CD4-positive, alpha-beta T cell treated with Interleukin-17A for 1 hour (primary cell): ENCODE measurements around the gene NRTN.

Source experiments
- DNase-seq: peaks from one replicate; pipeline ENCODE4 v3.0.0-alpha.2; 2020

Gene NRTN

GRCh38 chr19:5790559-5791520 lies 14.0 kb upstream of the NRTN start, which contains the start of gene DUS3L:
Gene DUS3L, minus strand, starts transcription at chr19:5791163. Its CDS starts 22 bp downstream, at chr19:5791141.
- DNase-seq: peak; percentile 97

- no peak for DNase-seq
Observed at GRCh38 chr19:5792224-5792623, 12.6 kb upstream of the NRTN start.

GRCh38 chr19:5793188-5793587 lies 11.7 kb upstream of the NRTN start:
- no peak for DNase-seq

DNA sequence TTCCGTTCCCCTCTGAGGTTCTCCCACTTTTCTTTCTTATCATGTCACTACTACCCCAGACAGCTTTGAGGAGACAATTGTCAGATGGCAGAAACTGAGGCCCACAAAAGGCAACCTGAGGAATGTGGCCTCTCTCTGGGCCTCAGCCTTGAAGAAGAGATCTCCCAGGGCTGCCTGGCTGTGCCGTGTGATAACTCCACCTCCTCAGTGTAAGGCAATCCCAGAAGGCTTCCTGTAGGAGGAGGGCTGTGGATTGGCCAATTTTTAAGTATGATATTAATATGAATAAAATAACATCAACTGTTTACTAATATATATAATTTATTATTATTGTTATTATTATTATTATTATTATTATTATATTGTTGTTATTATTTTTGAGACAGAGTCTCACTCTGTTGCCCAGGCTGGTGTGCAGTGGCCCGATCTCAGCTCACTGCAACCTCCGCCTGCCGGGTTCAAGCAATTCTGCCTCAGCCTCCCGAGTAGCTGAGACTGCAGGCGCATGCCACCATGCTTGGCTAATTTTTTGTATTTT lies 9.4 kb upstream of the NRTN start:
- no peak for DNase-seq

GRCh38 chr19:5798244-5798643 lies 6.6 kb upstream of the NRTN start:
- no peak for DNase-seq

- no peak for DNase-seq
Observed at GRCh38 chr19:5799247-5800241, 5.3 kb upstream of the NRTN start.

DNA sequence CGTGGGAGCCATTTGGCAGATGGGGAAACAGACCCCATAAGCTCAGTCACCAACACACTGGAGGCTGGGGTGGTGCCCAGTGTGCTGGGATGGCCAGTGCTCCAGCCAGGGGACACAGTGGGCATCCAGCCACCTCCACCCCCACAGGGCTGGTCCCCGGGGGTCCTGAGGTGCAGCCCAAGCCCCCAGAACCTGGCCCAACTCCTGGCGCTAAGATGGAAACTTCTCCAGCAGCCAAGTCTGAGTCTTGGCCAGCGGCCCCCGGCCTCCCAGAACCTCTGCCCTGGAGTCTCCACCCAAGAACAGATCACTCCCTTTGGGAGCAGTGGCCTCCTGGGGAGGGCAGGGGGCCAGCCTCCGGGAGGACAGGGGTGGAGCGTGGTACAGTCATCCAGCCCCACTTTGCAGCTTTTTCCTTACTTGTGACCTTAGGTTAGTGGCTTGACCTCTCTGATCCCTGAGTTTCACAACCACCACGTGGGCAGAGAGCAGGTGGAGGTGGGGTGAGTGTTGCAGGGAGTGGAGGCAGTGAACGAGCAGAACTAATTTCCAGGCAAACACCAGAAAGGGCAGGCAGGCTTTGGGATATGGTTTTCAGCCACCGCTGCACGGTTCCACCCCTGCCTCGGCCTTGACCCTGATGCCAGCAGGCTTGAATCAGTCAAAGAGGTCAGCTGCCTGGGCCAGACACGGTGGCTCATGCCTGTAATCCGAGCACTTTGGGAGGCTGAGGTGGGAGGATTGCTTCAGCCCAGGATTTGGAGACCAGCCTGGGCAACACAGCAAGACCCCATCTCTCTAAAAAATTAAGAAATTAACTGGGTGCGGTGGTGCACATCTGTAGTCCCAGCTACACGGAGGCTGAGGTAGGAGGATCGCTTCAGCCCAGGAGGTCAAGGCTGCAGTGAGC lies 4.3 kb upstream of the NRTN start:
- DNase-seq: no peak

DNA sequence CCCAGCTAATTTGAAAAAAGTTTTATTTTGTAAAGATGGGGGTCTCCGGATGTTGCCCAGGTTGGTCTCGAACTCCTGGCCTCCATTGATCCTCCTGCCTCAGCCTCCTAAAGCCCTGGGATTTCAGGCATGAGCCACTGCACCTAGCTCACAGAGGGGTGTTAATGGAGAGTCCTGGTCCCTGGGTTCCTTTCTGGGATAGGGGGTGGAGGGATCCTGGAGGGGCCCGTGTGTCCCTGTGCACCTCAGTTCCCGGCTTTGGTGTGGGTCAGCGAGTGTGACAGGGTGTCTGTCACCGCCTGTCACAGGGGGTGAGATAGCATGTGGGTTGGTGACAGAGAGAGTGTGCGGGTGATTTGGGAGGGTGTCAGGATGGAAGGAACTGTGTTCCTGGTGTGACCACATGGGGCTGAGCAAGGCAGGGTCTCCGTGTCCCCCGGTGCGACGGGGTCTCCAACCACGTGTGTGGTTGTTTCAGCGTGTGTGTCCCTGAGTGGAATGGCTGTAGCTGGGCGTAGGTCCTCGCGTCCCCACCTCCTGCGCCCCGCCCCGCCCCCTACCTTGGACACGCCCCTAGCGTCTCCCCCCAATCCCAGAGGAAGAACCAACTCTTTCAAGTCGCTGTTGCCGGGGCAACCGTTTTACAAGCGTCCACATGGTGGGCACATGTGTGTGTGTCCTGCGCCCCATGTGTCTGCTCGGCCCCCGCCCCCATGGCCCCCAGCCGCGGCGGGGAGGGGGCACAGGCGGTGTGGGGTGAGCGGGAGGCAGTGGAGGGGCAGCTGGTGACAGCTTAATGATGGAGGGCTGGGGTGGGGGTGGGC lies 2.9 kb upstream of the NRTN start:
- DNase-seq: no peak

DNA sequence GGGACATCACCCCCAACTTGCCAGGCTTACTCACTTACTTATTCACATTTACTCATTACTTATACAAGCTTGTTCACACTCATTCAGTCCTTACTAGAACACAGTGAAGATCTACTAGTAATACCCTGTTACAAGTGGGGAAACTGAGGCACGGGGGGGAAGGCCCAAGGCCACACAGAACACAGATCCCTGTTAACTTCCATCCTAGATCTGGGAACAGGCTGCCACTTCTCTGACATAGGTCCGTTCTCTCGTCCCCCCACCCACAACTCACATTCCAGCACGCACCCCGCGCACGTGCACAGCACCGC lies 1.5 kb upstream of the NRTN start:
- no peak for DNase-seq

- DNase-seq: peak; percentile 93
Observed at GRCh38 chr19:5803752-5804515, 933 bp upstream of the NRTN start.

DNA sequence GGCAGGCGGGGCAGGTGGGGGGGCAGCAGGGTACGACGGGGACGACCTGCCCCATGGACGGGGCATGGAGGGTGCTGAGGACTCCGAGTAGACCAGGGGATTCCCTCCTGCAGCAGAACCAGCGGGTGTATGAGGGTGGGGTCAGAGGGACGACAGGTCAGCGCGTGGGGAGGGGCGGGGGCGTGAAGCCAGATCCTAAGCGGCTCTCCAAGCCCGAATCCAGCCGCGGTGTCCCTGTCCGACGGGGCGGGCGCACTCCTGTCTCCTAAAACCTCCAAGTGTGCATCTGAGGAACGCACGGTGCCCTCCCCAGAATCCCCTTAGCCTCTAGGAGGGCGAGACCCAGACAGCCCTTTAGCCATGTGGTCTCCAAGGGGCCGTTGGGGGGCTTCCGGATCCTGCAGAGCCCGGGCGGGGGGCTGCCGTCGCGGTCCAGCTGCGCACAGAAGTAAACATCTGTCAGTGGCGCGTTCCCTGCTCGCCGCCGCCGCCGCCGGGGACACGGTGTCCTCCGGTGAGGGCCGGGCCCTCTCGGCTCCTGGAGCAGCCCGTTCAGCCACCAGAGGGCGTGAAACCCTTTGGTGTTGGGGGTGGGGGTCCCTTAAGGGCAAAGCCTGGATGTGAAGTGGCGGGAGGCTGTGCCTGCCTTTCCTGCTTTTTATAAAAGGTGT lies 730 bp downstream of the NRTN start:
- DNase-seq: peak; percentile 65

DNA sequence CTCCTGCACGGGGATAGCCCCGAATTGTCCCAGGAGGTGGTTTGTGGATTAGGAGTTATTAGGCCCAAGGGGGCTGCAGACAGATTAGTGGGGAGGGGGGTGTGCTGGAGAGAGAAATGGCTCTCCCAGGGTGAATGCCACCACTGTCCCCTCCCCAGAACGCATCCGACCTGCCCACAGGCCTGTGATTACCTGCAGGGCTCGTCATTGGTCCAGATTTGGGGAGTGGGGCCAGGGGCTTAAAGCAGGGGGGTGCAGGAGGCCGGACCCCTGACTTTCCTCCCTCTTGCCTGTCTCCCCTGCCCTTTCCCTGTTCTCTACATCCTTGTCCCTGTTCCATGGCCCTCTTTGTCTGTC lies 1.2 kb downstream of the NRTN start:
- no peak for DNase-seq

DNA sequence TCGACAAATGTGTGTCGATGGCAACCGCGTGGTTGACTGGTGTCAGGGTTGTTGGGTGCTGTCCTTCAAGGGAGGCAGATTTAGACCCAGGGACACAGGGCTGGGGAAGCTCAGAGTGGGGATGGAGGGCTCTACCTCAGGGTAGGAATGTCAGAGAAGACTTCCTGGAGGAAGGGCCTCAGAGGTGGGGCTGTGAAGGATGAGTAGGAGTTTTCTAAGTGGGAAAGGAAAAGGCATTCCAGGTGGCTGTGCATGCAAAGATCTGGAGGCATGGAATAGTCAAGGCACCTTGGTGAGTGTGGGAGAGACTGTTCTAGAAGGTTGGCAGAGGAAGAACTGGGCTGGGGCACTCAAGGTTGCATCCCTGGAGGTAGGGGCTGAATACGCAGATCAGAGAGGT lies 2.0 kb downstream of the NRTN start:
- no peak for DNase-seq

DNA sequence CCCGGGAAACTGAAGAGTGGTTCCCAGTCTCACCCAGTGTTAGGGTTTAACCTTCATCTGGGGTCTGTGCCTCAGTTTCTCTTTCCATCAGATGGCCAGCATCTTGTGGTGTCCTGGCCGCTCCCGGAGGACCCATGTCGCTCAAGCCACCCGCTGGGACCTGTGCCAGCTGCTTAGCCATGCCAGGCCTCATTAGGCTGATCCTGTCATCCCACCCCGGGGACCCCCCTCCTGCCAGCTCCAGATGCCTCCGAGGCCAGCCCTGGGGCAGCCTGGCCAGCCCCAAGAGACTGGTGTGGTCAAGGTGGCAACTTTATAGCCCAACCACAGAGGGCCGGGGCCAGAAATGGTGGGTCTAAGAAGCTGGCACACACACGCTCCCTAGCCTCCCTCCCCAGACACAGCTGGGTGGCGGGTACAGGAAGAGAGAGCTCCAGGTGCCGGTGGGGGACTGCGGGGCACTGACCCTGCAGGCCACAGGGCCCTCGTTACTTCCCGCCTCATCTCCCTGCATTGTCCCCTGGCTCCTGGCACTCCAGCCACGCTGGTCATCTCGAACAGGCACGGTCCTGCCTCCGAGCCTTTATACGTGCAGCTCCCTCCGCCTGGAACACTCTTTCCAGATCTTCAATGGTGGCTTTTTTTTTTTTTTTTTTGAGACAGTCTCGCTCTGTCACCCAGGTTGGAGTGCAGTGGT lies 3.4 kb downstream of the NRTN start:
- no peak for DNase-seq

DNA sequence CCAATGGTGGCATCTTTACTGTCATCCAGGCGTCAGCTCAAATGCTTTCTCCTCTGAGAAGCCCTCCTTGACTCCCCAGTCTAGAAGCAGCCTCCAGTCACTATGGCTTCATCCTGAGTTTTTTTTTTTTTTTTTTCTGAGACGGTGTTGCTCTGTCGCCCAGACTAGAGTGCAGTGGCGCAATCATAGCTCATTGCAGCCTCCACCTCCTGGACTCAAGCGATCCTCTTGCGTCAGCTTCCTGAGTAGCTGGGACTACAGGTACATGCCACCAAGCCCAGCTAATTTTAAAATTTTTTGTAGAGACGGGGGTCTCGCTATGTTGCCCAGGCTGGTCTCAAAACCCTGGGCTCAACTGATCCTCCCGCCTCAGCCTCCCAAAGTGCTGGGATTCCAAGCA lies 4.2 kb downstream of the NRTN start:
- no peak for DNase-seq

DNA sequence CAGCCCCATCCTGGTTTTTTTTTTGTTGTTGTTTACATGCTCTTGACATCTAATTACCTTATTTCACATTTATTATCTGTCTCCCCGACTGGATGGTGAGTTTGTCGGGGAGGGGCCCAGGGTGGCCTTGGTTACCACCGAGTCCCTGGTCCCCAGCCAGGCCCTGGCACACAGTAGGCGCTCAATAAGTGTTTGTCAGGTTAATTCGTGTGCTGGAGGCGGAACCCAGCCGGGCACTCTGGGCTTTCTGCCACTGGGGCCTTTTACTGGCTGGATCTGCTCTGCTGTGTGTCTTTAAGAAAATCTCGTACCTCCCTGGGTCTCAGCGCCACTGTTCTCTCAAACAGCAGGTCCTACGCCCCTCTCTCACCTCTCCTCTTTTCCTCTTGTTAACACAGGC lies 4.6 kb downstream of the NRTN start:
- DNase-seq: no peak

- DNase-seq: no peak
Observed at GRCh38 chr19:5811117-5811516, 6.2 kb downstream of the NRTN start.

DNA sequence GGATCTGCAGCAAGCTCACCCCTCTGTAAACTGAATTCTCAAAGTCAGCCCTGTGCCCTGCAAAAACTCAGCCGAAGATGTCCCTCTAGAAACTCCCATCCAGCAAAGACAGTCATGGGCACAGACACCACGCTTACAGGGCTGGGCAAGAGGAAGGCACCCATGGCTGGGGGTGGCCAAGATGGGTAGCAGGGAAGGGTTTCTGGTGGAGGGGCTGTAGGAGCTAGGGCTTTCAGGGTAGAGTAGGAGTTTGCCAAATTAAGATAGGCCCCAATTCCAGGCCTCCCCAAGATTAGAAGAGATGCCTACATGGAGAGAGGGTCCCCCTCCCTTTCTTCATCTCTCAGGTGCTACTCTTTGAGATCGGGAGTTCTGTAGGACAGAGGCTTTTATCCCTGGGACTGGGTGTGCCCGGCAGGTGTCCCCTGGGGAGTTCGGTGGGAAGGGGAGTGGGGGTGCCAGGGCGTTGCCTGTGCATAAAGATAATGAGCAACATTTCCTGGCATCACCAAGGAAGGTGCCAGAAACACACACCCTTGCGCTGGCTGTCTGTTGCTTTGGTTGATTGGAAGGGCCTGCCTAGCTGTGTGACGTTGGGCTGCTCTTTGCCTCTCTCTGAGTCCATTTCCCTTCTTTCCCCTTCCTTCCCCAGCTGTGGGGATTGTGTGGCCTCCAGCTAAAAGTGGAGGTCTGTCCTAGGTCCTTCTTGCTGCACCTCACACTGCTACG lies 9.4 kb downstream of the NRTN start:
- no peak for DNase-seq

GRCh38 chr19:5814852-5815246 lies 10.0 kb downstream of the NRTN start:
- no peak for DNase-seq
